Activated CD4-positive, alpha-beta T cell treated with anti-CD3 and anti-CD28 coated beads for 24 hours (primary cell): Measurements from ENCODE around the gene SF3A2.

Experiments
- DNase-seq, 2 donors: peaks; one replicate each; pipeline ENCODE4 v3.0.0-alpha.2; 2020; ENCODE audit warnings: low read depth in 2 of 2

Gene SF3A2

GRCh38 chr19:2253106-2254063, 16.8 kb downstream of the SF3A2 start:
- no peak for DNase-seq

GRCh38 chr19:2254064-2254872, 17.6 kb downstream of the SF3A2 start:
- DNase-seq, result no peak

GRCh38 chr19:2255112-2255845, 18.7 kb downstream of the SF3A2 start:
- DNase-seq, result no peak

GRCh38 chr19:2255982-2256685, 19.5 kb downstream of the SF3A2 start, which contains the start of gene JSRP1:
Gene JSRP1 (minus strand): TSS chr19:2256417. CDS start chr19:2255314, 1,103 bp downstream.
- DNase-seq, result no peak

GRCh38 chr19:2259336-2259735, 22.7 kb downstream of the SF3A2 start:
- no peak for DNase-seq

- DNase-seq, result no peak
These were observed 23.7 kb downstream of the SF3A2 start for GRCh38 chr19:2260341-2260805.

- no peak for DNase-seq
These were observed 25.0 kb downstream of the SF3A2 start for GRCh38 chr19:2261438-2262172.

- DNase-seq, result no peak
These were observed 29.8 kb downstream of the SF3A2 start for GRCh38 chr19:2266183-2266993.

- DNase-seq, result no peak
These were observed 31.8 kb downstream of the SF3A2 start for GRCh38 chr19:2268480-2268830.

GRCh38 chr19:2268861-2269243, 32.2 kb downstream of the SF3A2 start:
- DNase-seq, result no peak

GRCh38 chr19:2269244-2270156, 32.9 kb downstream of the SF3A2 start:
- DNase-seq, result peak; percentile 96 to 98

GRCh38 chr19:2270157-2270422, 33.5 kb downstream of the SF3A2 start:
- DNase-seq, result no peak

- peak; percentile 52 to 61 for DNase-seq
These were observed 34.0 kb downstream of the SF3A2 start for GRCh38 chr19:2270423-2271233.

- no peak for DNase-seq
These were observed 34.8 kb downstream of the SF3A2 start for GRCh38 chr19:2271234-2272103.

- peak; percentile 63 to 64 for DNase-seq
These were observed 36.9 kb downstream of the SF3A2 start for GRCh38 chr19:2273356-2274184.

GRCh38 chr19:2274185-2274711, 37.6 kb downstream of the SF3A2 start:
- no peak for DNase-seq
